Measurements from ENCODE around the gene FBRS.
A peak's percentile ranks its signal among the peaks of the same experiment; 100 is the strongest.

The FBRS gene

GRCh38 chr16:30654856-30655255 is 3.4 kb upstream of the FBRS start:
- CTCF ChIA-PET = no interaction called here
- DNase-seq (ENCODE audit: extremely low spot score) = no peak
- TF ChIP-seq HDGF (IDR thresholded peaks at IDR 0.05; ENCODE audit: borderline replicate concordance) (no peak), NFRKB (IDR thresholded peaks at IDR 0.05) (no peak), ZNF384 (IDR thresholded peaks at IDR 0.05) (no peak), FOXK2 (IDR thresholded peaks at IDR 0.05) (no peak)
- POLR2A ChIA-PET = interaction anchor here (1.1 kb wide), 1 partner anchor 43 kb away, joined by 3 read pairs; no protein-coding TSS in a partner anchor

GRCh38 chr16:30655815-30656347 is 2.4 kb upstream of the FBRS start:
- DNase-seq (ENCODE audit: extremely low spot score) = no peak
- TF ChIP-seq SP1 (IDR thresholded peaks at IDR 0.05) = no peak
- ChIA-PET POLR2A (interaction anchor here (0.6 to 2.4 kb wide), 5 partner anchors 22 to 248 kb away, joined by 3 to 10 read pairs (median 3); partner anchors contain the start of genes ZNF689 and ZNF771), CTCF (no interaction called here)

- CTCF ChIA-PET = no interaction called here
- no peak for TF ChIP-seq BHLHE40 (IDR thresholded peaks at IDR 0.05; ENCODE audit: borderline replicate concordance)
- no peak for TF ChIP-seq L3MBTL2 (conservative IDR thresholded peaks at IDR 0.05)
- TF ChIP-seq FOXM1 (IDR thresholded peaks at IDR 0.05; ENCODE audit: borderline replicate concordance) = no peak
- TF ChIP-seq SP1 (IDR thresholded peaks at IDR 0.05) = no peak
- POLR2A ChIA-PET = interaction anchor here (0.8 to 2.4 kb wide), 4 partner anchors 19 to 46 kb away, joined by 3 to 10 read pairs (median 5); partner anchors contain the start of gene ZNF689
- DNase-seq (ENCODE audit: extremely low spot score) = no peak
These were observed 1.8 kb upstream of the FBRS start for GRCh38 chr16:30656388-30656787.

- no peak for DNase-seq (ENCODE audit: extremely low spot score)
- ChIA-PET POLR2A (interaction anchor here (0.8 to 2.4 kb wide), 8 partner anchors 20 to 263 kb away, joined by 3 to 10 read pairs (median 4); partner anchors contain the start of genes SRCAP, ZNF48 and ZNF689), CTCF (interaction anchor here (0.6 to 0.7 kb wide), 2 partner anchors 43 to 516 kb away, joined by 3 read pairs; no protein-coding TSS in a partner anchor)
- no peak for TF ChIP-seq ARNT (IDR thresholded peaks at IDR 0.05)
- no peak for TF ChIP-seq FOXK2 (IDR thresholded peaks at IDR 0.05)
- TF ChIP-seq BHLHE40 (IDR thresholded peaks at IDR 0.05; ENCODE audit: borderline replicate concordance) = no peak
- no peak for TF ChIP-seq LEF1 (IDR thresholded peaks at IDR 0.05; ENCODE audit: borderline replicate concordance)
- TF ChIP-seq FOXA1 (IDR thresholded peaks at IDR 0.05) = no peak
- TF ChIP-seq HDGF (IDR thresholded peaks at IDR 0.05; ENCODE audit: borderline replicate concordance) = no peak
- TF ChIP-seq ELF4 (IDR thresholded peaks at IDR 0.05) = no peak
- no peak for TF ChIP-seq ZNF384 (IDR thresholded peaks at IDR 0.05)
- no peak for TF ChIP-seq SUZ12 (IDR thresholded peaks at IDR 0.05)
- TF ChIP-seq CTBP1 (IDR thresholded peaks at IDR 0.05; ENCODE audit: borderline replicate concordance) = no peak
- no peak for TF ChIP-seq FOXM1 (IDR thresholded peaks at IDR 0.05; ENCODE audit: borderline replicate concordance)
These were observed 1.0 kb upstream of the FBRS start for GRCh38 chr16:30656974-30657865.

GRCh38 chr16:30658731-30659506 is 688 bp downstream of the FBRS start:
- peak; percentile 94 for DNase-seq (ENCODE audit: extremely low spot score)
- TF ChIP-seq ELF4 (IDR thresholded peaks at IDR 0.05) (no peak), FOXA1 (IDR thresholded peaks at IDR 0.05) (no peak), HDGF (IDR thresholded peaks at IDR 0.05; ENCODE audit: borderline replicate concordance) (no peak), PKNOX1 (IDR thresholded peaks at IDR 0.05) (no peak), LEF1 (IDR thresholded peaks at IDR 0.05; ENCODE audit: borderline replicate concordance) (no peak), SP1 (IDR thresholded peaks at IDR 0.05) (no peak), ARNT (IDR thresholded peaks at IDR 0.05) (no peak)
- ChIA-PET POLR2A (interaction anchor here (0.6 to 4.5 kb wide), 32 partner anchors 9 to 323 kb away, joined by 3 to 57 read pairs (median 5); partner anchors contain the start of genes DCTPP1, PHKG2, PRR14 and SEPHS2), CTCF (interaction anchor here (0.7 to 2.2 kb wide), 8 partner anchors 9 to 43 kb away, joined by 3 to 9 read pairs (median 4); no protein-coding TSS in a partner anchor)

GRCh38 chr16:30659507-30660423 is 1.5 kb downstream of the FBRS start:
- ChIA-PET CTCF (interaction anchor here (1.0 to 2.2 kb wide), 3 partner anchors 16 to 34 kb away, joined by 4 to 9 read pairs (median 4); no protein-coding TSS in a partner anchor), POLR2A (interaction anchor here (0.6 to 4.5 kb wide), 28 partner anchors 8 to 289 kb away, joined by 3 to 57 read pairs (median 6); partner anchors contain the start of genes DCTPP1, PHKG2, PRR14 and SEPHS2)
- TF ChIP-seq ARNT (IDR thresholded peaks at IDR 0.05) = no peak
- no peak for TF ChIP-seq ELF4 (IDR thresholded peaks at IDR 0.05)
- no peak for TF ChIP-seq NFRKB (IDR thresholded peaks at IDR 0.05)
- TF ChIP-seq HDGF (IDR thresholded peaks at IDR 0.05; ENCODE audit: borderline replicate concordance) = no peak
- TF ChIP-seq LEF1 (IDR thresholded peaks at IDR 0.05; ENCODE audit: borderline replicate concordance) = no peak
- no peak for TF ChIP-seq SUZ12 (IDR thresholded peaks at IDR 0.05)
- no peak for TF ChIP-seq FOXM1 (IDR thresholded peaks at IDR 0.05; ENCODE audit: borderline replicate concordance)
- no peak for TF ChIP-seq PKNOX1 (IDR thresholded peaks at IDR 0.05)
- peak; percentile 60 for DNase-seq (ENCODE audit: extremely low spot score)
